H1 (cell line): ENCODE data around the gene FAM181A. TPM values are rescaled to one million over a fixed set of nuclear protein-coding genes. Genes with fewer than 3 reads are reported as not detected.

Experiments
- CTCF ChIA-PET: fragments of 300-600 bp; sonication (Branson Sonifier 250); formaldehyde crosslinking; loops from one replicate; lab custom pipeline; 2021; ENCODE audit not compliant: partially characterized antibody; lab: Charles Lee
- POLR2A ChIA-PET: fragments of 300-600 bp; sonication (Branson Sonifier 250); formaldehyde crosslinking; loops from one replicate; lab custom pipeline; 2021; ENCODE audit warnings: inconsistent platforms; ENCODE audit not compliant: partially characterized antibody; lab: Charles Lee
- DNase-seq, 2 experiments: peaks; one replicate each; pipeline versions ENCODE4 v3.0.0 to v3.0.0-alpha.2; 2010 to 2022; ENCODE audit warnings: low spot score in 2 of 2, low read depth in 1 of 2, mixed read lengths in 1 of 2
- FAIRE-seq: peaks from 2 replicates; lab custom pipeline; 2011; peaks lifted over from hg19 to GRCh38; lab: Jason Lieb, UNC
- H2AFZ ChIP-seq: 2 replicates; pipeline ENCODE4 v1.8.1; 2012; ENCODE audit warnings: low read length, inconsistent platforms
- H2AK5ac ChIP-seq: 2 replicates; pipeline ENCODE4 v1.6.1; 2013; ENCODE audit warnings: low read depth, low read length
- H2BK120ac ChIP-seq: replicated peaks from 2 replicates; pipeline ENCODE3; 2013; ENCODE audit warnings: low read depth, low read length, inconsistent platforms
- H2BK12ac ChIP-seq: 2 replicates; pipeline ENCODE4 v1.6.1; 2013; ENCODE audit warnings: low read depth, low read length
- H2BK15ac ChIP-seq: 2 replicates; pipeline ENCODE4 v1.6.1; 2013; ENCODE audit warnings: low read length
- H2BK20ac ChIP-seq: 2 replicates; pipeline ENCODE4 v1.6.1; 2013; ENCODE audit warnings: low read length
- H2BK5ac ChIP-seq: 2 replicates; pipeline ENCODE4 v1.6.1; 2013; ENCODE audit warnings: low read depth, low read length
- H3K14ac ChIP-seq: 2 replicates; pipeline ENCODE4 v1.6.1; 2013; ENCODE audit warnings: inconsistent platforms; ENCODE audit not compliant: insufficient read length
- H3K18ac ChIP-seq: 2 replicates; pipeline ENCODE4 v1.6.1; 2013; ENCODE audit warnings: low read length; ENCODE audit errors: extremely low read depth
- H3K23ac ChIP-seq: 2 replicates; pipeline ENCODE4 v1.6.1; 2013; ENCODE audit warnings: inconsistent platforms; ENCODE audit not compliant: insufficient read length
- H3K23me2 ChIP-seq: 2 replicates; pipeline ENCODE4 v1.6.1; 2013; ENCODE audit warnings: low read depth, low read length
- H3K27ac ChIP-seq: 2 replicates; pipeline ENCODE4 v1.6.1; 2011; ENCODE audit warnings: low read depth, low read length, inconsistent platforms
- H3K27me3 ChIP-seq, 4 experiments: replicated peaks in 1 of 4; 1 replicate in 1 of 4; 2 replicates in 3 of 4; pipeline versions ENCODE4 v1.6.1 to v1.8.1; 2011 to 2013; ENCODE audit warnings: low read length in 3 of 4, mild to moderate bottlenecking in 3 of 4, inconsistent platforms in 2 of 4, mixed read lengths in 2 of 4, moderate library complexity in 1 of 4; ENCODE audit not compliant: control insufficient read depth in 3 of 4, insufficient read depth in 3 of 4; ENCODE audit errors: extremely low read depth in 1 of 4
- H3K36me3 ChIP-seq, 4 experiments: 2 replicates each; pipeline versions ENCODE4 v1.6.1 to v1.8.1; 2011 to 2013; ENCODE audit warnings: mild to moderate bottlenecking in 4 of 4, low read length in 3 of 4, moderate library complexity in 2 of 4, control low read depth in 1 of 4, inconsistent platforms in 1 of 4; ENCODE audit not compliant: insufficient read depth in 4 of 4, control insufficient read depth in 2 of 4
- H3K4ac ChIP-seq: replicated peaks from 2 replicates; pipeline ENCODE3; 2013; ENCODE audit warnings: low read length, low read depth, mixed read lengths, inconsistent platforms; ENCODE audit not compliant: insufficient read length
- H3K4me1 ChIP-seq, 4 experiments: replicated peaks in 1 of 4; 1 replicate in 1 of 4; 2 replicates in 3 of 4; pipeline versions ENCODE4 v1.6.1 to v1.8.1; 2011 to 2013; ENCODE audit warnings: low read length in 3 of 4, inconsistent platforms in 2 of 4, mixed read lengths in 1 of 4; ENCODE audit not compliant: insufficient read depth in 4 of 4, control insufficient read depth in 3 of 4
- H3K4me2 ChIP-seq, 2 experiments: 2 replicates each; pipeline versions ENCODE4 v1.6.1 to v1.8.1; 2011 to 2013; ENCODE audit warnings: low read depth in 2 of 2, low read length in 2 of 2, control low read depth in 1 of 2, inconsistent platforms in 1 of 2, mild to moderate bottlenecking in 1 of 2; ENCODE audit not compliant: insufficient read depth in 1 of 2
- H3K4me3 ChIP-seq, 4 experiments: fragments of 200-600, 300-600 bp in 1 of 4; sonication (generic), shearing (Covaris generic), sonication (Bioruptor Twin) in 1 of 4; 2 replicates each; pipeline versions ENCODE4 v1.5.1 to v1.8.1; 2011 to 2016; ENCODE audit warnings: low read length in 4 of 4, low read depth in 3 of 4, control low read depth in 2 of 4, inconsistent platforms in 2 of 4, mild to moderate bottlenecking in 2 of 4, mixed read lengths in 1 of 4, moderate library complexity in 1 of 4; ENCODE audit not compliant: insufficient read depth in 2 of 4; ENCODE audit errors: extremely low read depth in 1 of 4
- H3K56ac ChIP-seq: replicated peaks from 2 replicates; pipeline ENCODE3; 2013; ENCODE audit warnings: low read depth, mild to moderate bottlenecking, mixed read lengths, low read length, inconsistent platforms; ENCODE audit not compliant: insufficient read length
- H3K79me1 ChIP-seq: 2 replicates; pipeline ENCODE4 v1.6.1; 2013; ENCODE audit warnings: low read depth, low read length, control low read depth
- H3K79me2 ChIP-seq, 2 experiments: 2 replicates each; pipeline versions ENCODE4 v1.6.1 to v1.8.1; 2012 to 2013; ENCODE audit warnings: low read length in 2 of 2, mild to moderate bottlenecking in 2 of 2, inconsistent platforms in 1 of 2; ENCODE audit not compliant: insufficient read depth in 2 of 2, control insufficient read depth in 1 of 2
- H3K9ac ChIP-seq, 4 experiments: replicated peaks in 1 of 4; 1 replicate in 1 of 4; 2 replicates in 3 of 4; pipeline versions ENCODE4 v1.6.1 to v1.8.1; 2011 to 2013; ENCODE audit warnings: low read depth in 3 of 4, low read length in 3 of 4, control low read depth in 2 of 4, mild to moderate bottlenecking in 2 of 4, moderate library complexity in 2 of 4, inconsistent platforms in 1 of 4; ENCODE audit errors: extremely low read depth in 1 of 4
- H3K9me3 ChIP-seq, 2 experiments: 2 replicates each; pipeline versions ENCODE4 v1.6.1 to v1.8.1; 2012 to 2013; ENCODE audit warnings: mild to moderate bottlenecking in 2 of 2, moderate library complexity in 2 of 2, control low read depth in 1 of 2, inconsistent platforms in 1 of 2, low read depth in 1 of 2, low read length in 1 of 2, mixed read lengths in 1 of 2; ENCODE audit not compliant: insufficient read depth in 2 of 2
- H4K20me1 ChIP-seq, 2 experiments: replicated peaks in 1 of 2; 2 replicates each; pipeline versions ENCODE3 to v1.8.1; 2011 to 2013; ENCODE audit warnings: inconsistent platforms in 2 of 2, low read length in 2 of 2, mild to moderate bottlenecking in 1 of 2; ENCODE audit not compliant: insufficient read depth in 2 of 2, control insufficient read depth in 1 of 2
- H4K5ac ChIP-seq: 2 replicates; pipeline ENCODE4 v1.6.1; 2013; ENCODE audit warnings: low read length, low read depth, mixed read lengths, inconsistent platforms; ENCODE audit not compliant: insufficient read length
- H4K8ac ChIP-seq: 2 replicates; pipeline ENCODE4 v1.8.0; 2013; ENCODE audit warnings: mild to moderate bottlenecking, moderate library complexity, low read length, inconsistent platforms; ENCODE audit not compliant: insufficient read depth; ENCODE audit errors: extremely low read depth
- H4K91ac ChIP-seq: replicated peaks from 2 replicates; pipeline ENCODE3; 2013; ENCODE audit warnings: low read length, mixed read lengths, inconsistent platforms; ENCODE audit not compliant: insufficient read length
- CTCF ChIP-seq, 3 experiments: IDR thresholded peaks; 1 replicate in 2 of 3; 2 replicates in 1 of 3; pipeline versions ENCODE4 v1.5.1 to v1.6.1; 2011; ENCODE audit warnings: low read length in 3 of 3, mild to moderate bottlenecking in 3 of 3, inconsistent platforms in 2 of 3, low read depth in 1 of 3, moderate library complexity in 1 of 3; ENCODE audit not compliant: insufficient read depth in 1 of 3; ENCODE audit errors: control extremely low read depth in 1 of 3
- RAD21 ChIP-seq, 2 experiments: IDR thresholded peaks in 1 of 2; conservative IDR thresholded peaks in 1 of 2; 2 replicates each; pipeline ENCODE4 v1.6.1; 2011; ENCODE audit warnings: low read depth in 2 of 2, low read length in 2 of 2, improper control_type of control experiment in 1 of 2, inconsistent platforms in 1 of 2, mild to moderate bottlenecking in 1 of 2, moderate library complexity in 1 of 2
- RXRA ChIP-seq: IDR thresholded peaks from 2 replicates; pipeline ENCODE4 v1.6.1; 2011; ENCODE audit warnings: low read depth, mild to moderate bottlenecking, low read length, moderate library complexity; ENCODE audit not compliant: insufficient read depth
- WGBS, 2 experiments: shearing (Covaris generic) in 1 of 2; methylation state at CpG; one replicate each; pipeline versions ENCODE4 v1.1.6 to v1.1.7; 2013 to 2015; ENCODE audit warnings: low lambda C conversion rate in 2 of 2, mixed read lengths in 2 of 2, inconsistent platforms in 1 of 2, low coverage in 1 of 2, missing lambda C conversion rate in 1 of 2; ENCODE audit not compliant: insufficient replicate concordance in 2 of 2, insufficient coverage in 1 of 2, insufficient read length in 1 of 2; ENCODE audit errors: extremely low coverage in 1 of 2, missing lambda C conversion rate in 1 of 2; 5-methylcytosine and 5-hydroxymethylcytosine counted together
- polyA plus RNA-seq, 7 experiments: library from polyadenylated mRNA; depleted of rRNA in 3 of 7; stranded (reverse) in 5 of 7; unstranded in 2 of 7; fragments of >200 nt in 5 of 7; fragments of 200-250 nt in 2 of 7; gene quantifications; 1 replicate in 5 of 7; 2 replicates in 1 of 7; 4 replicates in 1 of 7; pipeline versions ENCODE4 v1.2.1 to v1.2.3, GENCODE V29; 2011 to 2013; ENCODE audit warnings: missing spikeins in 2 of 7, mixed read lengths in 2 of 7
- total RNA-seq: library from RNA; stranded (reverse); fragmentation: NEBNext Ultra II Directional; extraction: Animal tissue kit (Norgen Biotek cat#: 25700); gene quantifications from 2 replicates; pipeline ENCODE4 v1.2.1, GENCODE V29; 2021

FAM181A gene
- total and polyA plus RNA-seq, 2 of the 8 experiments (the other 6 are each of a cell fraction or from before 2014, with no cell fraction given) = not detected

- H2BK120ac ChIP-seq = no peak overlapping the region
- no peak overlapping the region for H3K27ac ChIP-seq
- no peak overlapping the region for H3K4me3 ChIP-seq
- no peak overlapping the region for H4K5ac ChIP-seq
- DNase-seq = peak in 1 of 2 experiments; percentile 65
- no peaks in the 10 kb centered on the region for H3K23me2 ChIP-seq
- no peak overlapping the region for H3K56ac ChIP-seq
- H3K36me3 ChIP-seq = no peaks in the 10 kb centered on the region; a peak in 1 of 8 replicates
- no peaks in the 10 kb centered on the region for H4K20me1 ChIP-seq
- H3K9ac ChIP-seq = no peak overlapping the region
- H3K18ac ChIP-seq = no peak overlapping the region
- H3K79me1 ChIP-seq = no peaks in the 10 kb centered on the region
- H3K9me3 ChIP-seq = no peaks in the 10 kb centered on the region
- no peak overlapping the region for H3K4me2 ChIP-seq
- H2AFZ ChIP-seq = no peak overlapping the region
- H3K4me1 ChIP-seq = peaks cover 0 to 12% (median 4%) of the 10 kb centered on the region in 4 experiments; a peak in 3 of 7 replicates
- H2BK20ac ChIP-seq = no peak overlapping the region
- FAIRE-seq = no peak
- ChIA-PET POLR2A (interaction anchor here (1.5 kb wide), 1 partner anchor 17 kb away, joined by 4 read pairs; no protein-coding TSS in a partner anchor), CTCF (interaction anchor here (0.8 to 20.5 kb wide), 11 partner anchors 10 to 190 kb away, joined by 3 to 484 read pairs (median 6); partner anchors contain the start of genes ASB2, CCDC197, DDX24 and IFI27L1)
- H4K91ac ChIP-seq = no peak overlapping the region
- H3K27me3 ChIP-seq = no peaks in the 10 kb centered on the region
- WGBS, 2 experiments = 79% methylated on average over 14 of the region's 14 CpGs; no CpG with 5 or more reads in 1 of the 2 experiments
- peak overlapping the region; percentile 19; the same call in 1 of the 2 replicates for H2BK15ac ChIP-seq
- peak; percentile 44 to 59 (median 55) for TF ChIP-seq CTCF (IDR thresholded peaks at IDR 0.05; ENCODE audit: control extremely low read depth in 1 of 3, insufficient read depth in 1 of 3, low read depth in 1 of 3, low read length in 3 of 3)
- peak; percentile 38 to 54 for TF ChIP-seq RAD21 (IDR thresholded peaks at IDR 0.05 in 1 of 2, conservative IDR thresholded peaks at IDR 0.05 in 1 of 2; ENCODE audit: low read depth in 2 of 2, low read length in 2 of 2)
- no peak for TF ChIP-seq RXRA
- H2BK5ac ChIP-seq = peak overlapping the region; percentile 16; the same call in 1 of the 2 replicates
- no peak overlapping the region for H2BK12ac ChIP-seq
- H3K14ac ChIP-seq = no peak overlapping the region
- no peaks in the 10 kb centered on the region for H3K79me2 ChIP-seq
- H3K23ac ChIP-seq = no peak overlapping the region
- no peak overlapping the region for H3K4ac ChIP-seq
- no peak overlapping the region for H4K8ac ChIP-seq
- H2AK5ac ChIP-seq = no peak overlapping the region
Measured at GRCh38 chr14:93953263-93953662, 26.1 kb downstream of the FAM181A start.
